ENCODE data around the gene MUCL3. TPM values are rescaled to one million over a fixed set of nuclear protein-coding genes. Genes with fewer than 3 reads are reported as not detected.

MUCL3 gene
- total RNA-seq, 4 donors from 2014 or later = not detected

DNA sequence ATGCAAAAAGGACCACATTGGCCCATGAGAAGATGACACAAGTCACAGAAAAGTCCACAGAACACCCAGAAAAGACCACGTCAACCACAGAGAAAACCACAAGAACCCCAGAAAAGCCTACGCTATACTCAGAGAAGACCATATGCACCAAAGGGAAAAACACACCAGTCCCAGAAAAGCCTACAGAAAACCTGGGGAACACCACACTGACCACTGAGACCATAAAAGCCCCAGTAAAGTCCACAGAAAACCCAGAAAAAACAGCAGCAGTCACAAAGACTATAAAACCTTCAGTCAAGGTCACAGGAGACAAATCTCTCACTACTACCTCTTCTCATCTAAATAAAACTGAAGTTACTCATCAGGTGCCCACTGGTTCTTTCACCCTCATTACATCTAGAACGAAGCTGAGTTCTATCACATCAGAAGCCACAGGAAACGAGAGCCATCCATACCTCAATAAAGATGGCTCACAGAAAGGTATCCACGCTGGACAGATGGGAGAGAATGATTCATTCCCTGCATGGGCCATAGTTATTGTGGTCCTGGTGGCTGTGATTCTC lies 11.2 kb downstream of the MUCL3 start:
- intact Hi-C loops (cut with DNase I; ENCODE audit: low total_unique reads) = no loop called here
- no peak for TF ChIP-seq POLR2A (IDR thresholded peaks at IDR 0.05)
- no peak for TF ChIP-seq CTCF (IDR thresholded peaks at IDR 0.05)

GRCh38 chr6:30954631-30955366 lies 14.0 kb downstream of the MUCL3 start:
- TF ChIP-seq CTCF (IDR thresholded peaks at IDR 0.05) = no peak
- no peak for TF ChIP-seq POLR2A (IDR thresholded peaks at IDR 0.05)
- intact Hi-C loops (cut with DNase I; ENCODE audit: low total_unique reads) = no loop called here
- H3K4me3 ChIP-seq (ENCODE audit: low read depth, poor library complexity, severe bottlenecking) = no peak overlapping the region
- WGBS, 2 donors = 47 to 51% methylated on average over 9 of the region's 9 CpGs
- no peak for DNase-seq (ENCODE audit: low spot score in 2 of 2)

More for the DNA sequence above, 11.2 kb downstream of the MUCL3 start:
- no peak for DNase-seq (ENCODE audit: low spot score in 2 of 2)
- WGBS, 2 donors = 74 to 78% methylated on average over 5 of the region's 5 CpGs
- no peak overlapping the region for H3K4me3 ChIP-seq (ENCODE audit: low read depth, poor library complexity, severe bottlenecking)

DNA sequence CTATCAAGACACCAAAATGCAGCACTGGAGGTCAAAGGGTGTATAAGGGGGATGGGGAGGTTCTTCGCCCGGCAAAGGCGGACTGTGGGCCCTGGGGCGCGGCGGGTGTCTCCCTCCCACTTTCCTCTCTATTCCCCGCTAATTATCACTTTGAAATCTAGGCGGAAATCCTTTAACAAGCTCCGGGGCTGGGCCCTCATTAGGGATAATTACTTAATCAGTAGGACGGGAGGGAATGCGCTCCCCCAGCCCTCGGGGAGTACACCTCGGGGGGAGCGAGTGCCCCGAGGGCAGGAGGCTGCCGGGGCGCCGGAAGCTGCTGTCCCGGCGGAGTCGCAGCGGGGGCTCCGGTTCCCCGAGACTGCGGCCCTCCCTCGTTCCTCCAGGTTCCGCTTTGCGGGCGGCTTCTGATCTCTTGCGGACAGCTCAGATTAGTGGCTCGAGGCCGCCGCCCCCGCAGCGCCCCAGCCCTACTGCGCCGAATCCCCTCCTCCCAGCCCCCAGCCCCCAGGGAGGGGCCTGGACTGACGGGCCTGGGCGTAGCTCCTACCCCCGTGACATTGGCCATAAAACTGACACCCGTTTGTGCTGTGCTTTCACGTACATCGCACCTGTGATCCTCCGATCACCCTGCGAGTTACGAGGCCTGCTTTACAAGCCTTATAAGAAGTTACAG lies 14.7 kb downstream of the MUCL3 start:
- 6 to 7% methylated on average over 33 to 36 of the region's 46 CpGs for WGBS, 2 donors
- no peak for TF ChIP-seq CTCF (IDR thresholded peaks at IDR 0.05)
- no peak for TF ChIP-seq POLR2A (IDR thresholded peaks at IDR 0.05)
- intact Hi-C loops (cut with DNase I; ENCODE audit: low total_unique reads) = no loop called here
- DNase-seq (ENCODE audit: low spot score in 2 of 2) = peak; percentile 38 to 91
- H3K4me3 ChIP-seq (ENCODE audit: low read depth, poor library complexity, severe bottlenecking) = peak overlapping the region; percentile 4

GRCh38 chr6:30957716-30958115 lies 16.9 kb downstream of the MUCL3 start:
- no peak overlapping the region for H3K4me3 ChIP-seq (ENCODE audit: low read depth, poor library complexity, severe bottlenecking)
- TF ChIP-seq CTCF (IDR thresholded peaks at IDR 0.05) = no peak
- no peak for TF ChIP-seq POLR2A (IDR thresholded peaks at IDR 0.05)
- WGBS, 2 donors = 76 to 78% methylated on average over 2 of the region's 2 CpGs
- DNase-seq (ENCODE audit: low spot score in 2 of 2) = no peak
- intact Hi-C loops (cut with DNase I; ENCODE audit: low total_unique reads) = no loop called here

DNA sequence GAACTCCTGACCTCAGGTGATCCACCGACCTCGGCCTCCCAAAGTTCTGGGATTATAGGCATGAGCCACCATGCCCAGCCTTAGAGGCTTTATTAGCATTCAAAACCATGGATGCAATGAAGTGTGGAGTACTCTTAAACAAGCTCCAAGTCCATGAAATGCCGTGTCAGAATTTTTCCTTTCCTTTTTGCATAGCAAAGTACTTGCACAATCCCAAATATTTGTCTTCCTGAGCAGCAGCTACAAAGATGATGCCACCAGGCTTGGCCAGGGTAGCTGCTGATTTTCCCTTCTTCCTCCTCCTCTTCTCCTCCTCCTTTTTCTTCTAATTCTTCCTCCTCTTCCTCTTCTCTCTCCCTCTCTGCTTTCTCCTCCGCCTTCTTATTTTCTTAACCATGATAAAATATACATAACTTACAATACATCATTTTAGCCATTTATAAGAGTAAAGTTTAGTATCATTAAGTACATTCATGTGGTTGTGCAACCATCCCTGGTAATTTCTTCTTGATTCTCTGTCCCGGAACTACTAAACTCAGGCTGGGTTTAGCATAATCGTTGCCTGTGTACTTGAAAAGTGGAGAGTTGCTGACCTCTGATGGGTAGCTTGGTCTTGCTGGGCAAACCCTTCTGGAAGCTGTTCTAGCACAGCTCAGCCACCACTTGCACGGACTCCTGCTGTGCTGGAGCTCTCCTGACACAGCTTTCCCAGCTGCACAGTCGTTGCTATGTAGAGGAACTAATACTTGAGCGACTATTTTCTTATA lies 20.3 kb downstream of the MUCL3 start:
- no peak overlapping the region for H3K4me3 ChIP-seq (ENCODE audit: low read depth, poor library complexity, severe bottlenecking)
- intact Hi-C loops (cut with DNase I; ENCODE audit: low total_unique reads) = no loop called here
- 67 to 85% methylated on average over 9 of the region's 9 CpGs for WGBS, 2 donors
- TF ChIP-seq CTCF (IDR thresholded peaks at IDR 0.05) = no peak
- TF ChIP-seq POLR2A (IDR thresholded peaks at IDR 0.05) = no peak
- no peak for DNase-seq (ENCODE audit: low spot score in 2 of 2)

Data from lower leg skin (tissue), 4 donors.